GM19238 (cell line): ENCODE results near the gene FFAR2.
"Not testable (repeated sequence)": the region's sequence is repeated elsewhere in the genome, so short reads cannot be mapped to it uniquely, and the experiment has no call there.

Experiments used
- DNase-seq: peaks from one replicate; pipeline ENCODE4 v3.0.0; 2011; ENCODE audit warnings: low spot score; ENCODE audit not compliant: insufficient read length

The FFAR2 gene

DNA sequence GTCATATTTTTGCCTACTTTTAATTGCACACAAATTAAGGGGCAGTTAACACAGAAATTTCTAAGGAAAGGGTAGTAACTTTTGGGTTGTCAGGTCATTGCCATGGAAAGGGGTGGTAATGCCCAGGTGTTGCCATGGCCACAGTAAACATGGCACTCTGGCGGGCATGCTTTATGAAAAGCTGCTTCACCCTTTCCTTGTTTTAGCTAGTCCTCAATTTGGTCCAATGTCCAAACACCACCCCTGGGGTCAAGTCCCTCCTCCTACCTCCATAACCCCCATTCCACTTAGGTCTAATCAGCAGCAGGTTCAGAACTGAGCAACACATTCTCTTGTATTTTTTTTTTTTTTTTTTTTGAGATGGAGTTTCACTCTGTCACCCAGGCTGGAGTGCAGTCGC is 6.6 kb downstream of the FFAR2 start:
- no peak for DNase-seq

DNA sequence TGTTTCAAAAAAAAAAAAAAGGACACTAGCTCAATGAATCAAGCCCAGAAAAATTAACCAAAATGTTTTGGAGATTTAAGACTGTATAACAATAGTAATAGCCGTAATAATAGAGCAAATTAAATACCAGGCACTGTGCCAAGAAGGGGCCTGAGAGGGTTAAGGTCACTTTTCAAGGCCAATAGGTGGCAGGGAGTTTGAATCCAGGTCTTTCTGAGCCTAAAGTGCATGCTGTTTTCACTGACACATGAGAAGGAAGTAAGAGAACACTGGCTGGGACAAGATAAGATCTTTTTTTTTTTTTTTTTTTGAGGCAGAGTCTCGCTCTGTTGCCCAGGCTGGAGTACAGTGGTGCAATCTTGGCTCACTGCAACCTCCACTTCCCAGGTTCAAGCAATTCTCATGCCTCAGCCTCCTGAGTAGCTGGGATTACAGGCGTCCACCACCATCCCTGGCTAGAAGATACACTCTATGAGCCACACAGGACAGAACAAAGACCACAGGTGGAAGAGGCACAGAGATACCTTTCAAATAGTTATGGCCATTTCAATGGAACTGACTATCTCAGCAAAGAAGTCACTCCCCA is 7.7 kb downstream of the FFAR2 start:
- no peak for DNase-seq

DNA sequence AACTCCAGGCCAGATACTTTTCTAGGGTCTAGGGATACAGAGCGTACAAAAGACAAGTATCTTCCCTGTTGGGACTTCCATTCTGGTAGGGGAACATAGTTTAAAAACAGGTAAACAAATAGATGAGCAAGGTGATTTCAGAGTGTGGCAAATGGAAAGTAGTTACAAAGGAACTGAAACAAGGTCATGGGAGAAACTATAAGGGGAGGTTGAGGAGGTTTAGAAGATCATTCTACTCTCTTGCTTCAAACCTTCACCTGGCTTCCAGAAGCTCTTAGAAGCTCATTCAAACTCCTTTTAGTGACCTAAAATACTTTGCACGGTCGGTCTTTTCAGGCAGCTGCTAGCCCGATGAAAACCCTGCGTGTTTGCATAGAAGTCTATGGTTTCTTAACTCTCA is 9.1 kb downstream of the FFAR2 start:
- DNase-seq = no peak

DNA sequence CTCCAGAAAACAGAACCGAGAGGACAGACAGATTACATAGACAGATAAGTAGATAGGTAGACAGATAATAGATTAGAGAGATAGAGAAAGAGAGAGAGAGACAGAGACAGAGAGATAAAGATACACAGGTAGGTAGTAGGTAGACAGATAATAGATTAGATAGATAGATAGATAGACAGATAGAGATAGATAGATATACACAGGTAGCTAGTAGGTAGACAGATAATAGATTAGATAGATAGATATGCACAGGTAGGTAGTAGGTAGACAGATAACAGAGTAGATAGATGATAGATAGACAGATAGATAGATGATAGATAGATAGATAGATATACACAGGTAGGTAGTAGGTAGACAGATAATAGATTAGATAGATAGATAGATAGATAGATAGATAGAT is 10.1 kb downstream of the FFAR2 start:
- no peak for DNase-seq

DNA sequence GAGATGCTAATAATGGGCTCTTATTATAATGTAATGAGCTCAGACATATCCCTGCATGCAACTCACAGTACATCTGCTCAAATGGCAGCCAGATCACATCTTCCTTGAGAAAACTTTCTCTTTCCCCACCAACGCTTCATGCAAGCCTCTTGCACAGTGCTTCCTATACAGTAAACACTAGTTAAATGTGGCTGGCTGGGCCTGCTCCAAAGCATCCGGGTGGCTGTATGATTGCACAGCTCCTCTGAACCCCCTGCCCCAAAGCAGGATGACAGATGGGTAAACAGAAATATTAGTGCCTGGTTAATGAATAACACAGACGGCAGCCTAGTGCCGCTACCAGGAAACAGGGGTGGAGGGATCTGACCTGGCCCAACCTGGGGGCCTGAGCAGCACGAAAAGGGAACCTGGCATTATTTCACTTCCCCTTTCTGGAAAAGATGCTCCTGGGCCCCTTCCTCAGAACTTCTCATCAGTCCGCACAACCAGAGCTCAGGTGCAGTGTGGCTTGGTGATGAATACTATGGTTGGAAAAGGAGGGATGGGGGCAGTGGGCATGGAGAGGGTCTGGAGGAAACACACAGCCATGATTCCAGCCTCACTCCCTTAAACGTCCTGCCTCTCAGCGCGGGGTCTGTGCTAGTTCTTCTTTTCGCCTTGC is 10.8 kb downstream of the FFAR2 start:
- peak; percentile 58 for DNase-seq

DNA sequence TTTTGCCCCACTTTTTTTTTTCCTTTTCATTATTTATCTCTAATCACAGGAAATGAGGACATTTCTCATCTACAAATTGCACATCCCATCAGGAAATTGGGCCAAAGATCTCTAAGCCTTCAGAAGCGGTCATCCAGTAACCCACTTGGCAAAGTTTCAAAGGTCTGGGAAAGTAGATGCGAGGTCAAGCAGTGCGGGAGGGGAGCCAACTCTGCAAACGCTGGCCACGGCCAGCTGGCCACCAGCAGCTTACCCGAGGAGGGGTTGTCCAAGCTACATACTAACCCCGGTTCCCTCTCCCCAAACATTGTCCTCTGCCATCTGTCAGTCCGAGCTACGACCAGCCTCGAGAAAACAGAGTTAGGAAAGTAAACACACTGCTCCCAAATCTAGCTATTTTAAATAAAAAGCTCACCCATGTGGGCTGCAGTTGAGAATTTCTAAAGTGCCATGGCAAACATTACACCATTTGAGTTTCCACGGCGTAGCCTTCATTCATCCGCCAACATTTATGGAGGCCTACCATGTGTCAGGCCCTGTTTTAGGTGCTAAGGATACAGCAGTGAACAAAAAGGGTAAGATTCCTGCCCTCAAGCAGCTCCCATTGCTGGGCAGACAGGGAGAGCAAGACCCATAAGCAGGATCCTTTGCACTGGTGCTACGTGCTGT is 11.5 kb downstream of the FFAR2 start:
- DNase-seq = no peak

DNA sequence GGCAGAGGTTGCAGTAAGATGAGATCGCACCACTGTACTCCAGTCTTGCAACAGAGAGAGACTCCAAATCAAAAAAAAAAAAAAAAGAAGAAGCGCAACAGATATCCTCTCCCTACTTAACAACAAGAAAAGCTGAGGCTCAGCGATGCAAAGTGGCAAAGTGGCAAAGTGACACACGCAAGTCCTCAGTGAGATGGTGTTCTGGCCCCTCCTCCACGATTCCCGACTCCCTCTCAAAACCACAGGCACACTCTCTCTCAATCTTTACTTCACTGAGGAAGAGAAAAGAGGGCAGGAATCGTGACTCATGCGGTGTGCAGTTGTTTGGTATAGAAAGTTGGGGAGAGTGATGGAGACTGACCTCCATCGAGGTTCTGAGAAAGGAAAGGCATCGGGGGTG is 12.6 kb downstream of the FFAR2 start:
- no peak for DNase-seq

DNA sequence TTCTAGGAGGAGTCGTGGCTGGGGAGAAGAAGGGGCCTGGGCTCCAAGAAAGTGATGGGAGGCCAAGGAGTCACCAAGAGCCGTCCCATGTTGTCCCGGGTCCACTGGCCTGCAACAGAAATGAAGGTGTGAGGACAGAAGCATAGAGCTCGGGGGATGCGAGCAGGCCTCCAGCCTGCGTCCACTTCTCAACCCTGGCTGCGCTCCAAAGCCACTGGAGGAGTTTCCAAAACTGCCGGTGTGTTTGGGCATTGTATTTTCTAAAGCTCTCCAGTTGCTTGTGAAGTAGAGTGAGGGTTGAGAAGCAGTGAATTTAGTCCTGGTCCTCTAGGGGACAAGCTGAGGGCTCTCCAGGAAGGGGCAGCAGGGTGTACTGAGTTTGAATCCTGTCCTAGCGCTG is 13.0 kb downstream of the FFAR2 start:
- no peak for DNase-seq

DNA sequence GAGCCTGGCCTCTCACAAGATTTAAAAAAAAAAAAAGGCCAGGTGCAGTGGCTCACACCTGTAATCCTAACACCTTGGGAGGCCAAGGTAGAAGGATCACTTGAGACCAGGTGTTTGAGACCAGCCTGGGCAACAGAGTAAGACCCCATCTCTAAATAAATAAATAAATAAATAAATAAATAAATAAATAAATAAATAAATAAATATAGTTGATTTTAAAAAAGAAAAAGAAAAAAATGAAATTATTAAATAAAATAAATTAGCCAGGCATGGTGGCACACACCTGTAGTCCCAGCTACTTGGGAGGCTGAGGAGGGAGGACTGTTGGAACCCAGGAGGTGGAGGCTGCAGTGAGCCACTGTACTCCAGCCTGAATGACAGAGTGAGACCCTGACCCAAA is 13.7 kb downstream of the FFAR2 start:
- DNase-seq = not testable (repeated sequence)

DNA sequence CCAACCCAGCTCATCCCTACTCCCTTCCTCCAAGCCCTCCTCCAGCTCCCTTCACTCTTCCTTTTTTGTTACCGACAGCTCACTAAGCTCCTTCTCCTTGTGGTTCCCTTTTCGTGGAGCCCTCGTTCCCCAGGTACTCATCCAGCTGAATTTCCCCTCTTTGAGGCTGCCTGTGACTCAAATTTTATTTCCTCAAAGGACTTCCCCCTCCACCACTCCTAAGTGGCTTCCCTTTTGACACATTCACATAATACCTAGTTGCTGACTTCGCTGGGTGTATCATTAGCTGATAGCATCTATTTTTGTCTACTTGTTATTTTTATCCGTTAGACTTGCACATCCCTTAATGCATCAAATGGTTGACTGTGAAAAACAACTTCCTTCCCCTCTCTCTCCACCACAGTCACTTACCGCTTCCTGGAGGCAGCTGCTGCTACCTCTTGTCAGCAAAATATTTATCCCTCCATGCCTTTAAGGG is 14.5 kb downstream of the FFAR2 start:
- DNase-seq = peak; percentile 51

DNA sequence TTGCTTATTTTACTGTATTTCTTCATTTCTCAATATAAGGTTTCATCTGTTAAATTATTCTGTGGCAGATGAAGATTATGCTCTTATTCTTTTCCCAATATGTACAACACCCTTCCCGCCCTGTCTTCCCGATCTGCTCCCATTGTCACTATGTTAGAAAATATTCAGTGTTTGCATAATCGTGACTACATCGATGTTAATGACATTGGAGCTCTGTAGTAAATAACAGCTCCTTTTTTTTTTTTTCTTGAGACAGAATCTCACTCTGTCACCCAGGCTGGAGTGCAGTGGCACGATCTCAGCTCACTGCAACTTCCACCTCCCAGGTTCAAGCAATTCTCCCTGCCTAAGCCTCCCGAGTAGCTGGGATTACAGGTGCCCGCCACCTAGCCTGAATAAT is 14.9 kb downstream of the FFAR2 start:
- DNase-seq = not testable (repeated sequence)

DNA sequence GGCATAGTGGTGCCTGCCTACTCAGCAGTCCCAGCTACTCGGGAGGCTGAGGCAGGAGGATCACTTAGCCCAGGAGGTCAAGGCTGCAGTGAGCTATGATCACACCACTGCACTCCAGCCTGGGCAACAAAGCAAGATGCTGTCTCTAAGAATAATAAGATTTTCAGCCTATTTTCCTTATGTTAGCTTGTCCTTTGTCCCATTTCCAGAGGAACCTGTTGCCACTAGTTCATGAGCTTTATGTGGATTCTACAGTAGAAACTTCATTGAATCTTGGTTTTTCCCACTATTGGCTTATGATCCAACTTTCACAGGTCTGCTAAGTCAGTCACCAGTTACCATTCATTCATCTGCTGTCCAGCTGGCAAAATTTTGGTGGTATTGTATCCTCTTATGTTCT is 18.2 kb downstream of the FFAR2 start:
- DNase-seq = no peak

DNA sequence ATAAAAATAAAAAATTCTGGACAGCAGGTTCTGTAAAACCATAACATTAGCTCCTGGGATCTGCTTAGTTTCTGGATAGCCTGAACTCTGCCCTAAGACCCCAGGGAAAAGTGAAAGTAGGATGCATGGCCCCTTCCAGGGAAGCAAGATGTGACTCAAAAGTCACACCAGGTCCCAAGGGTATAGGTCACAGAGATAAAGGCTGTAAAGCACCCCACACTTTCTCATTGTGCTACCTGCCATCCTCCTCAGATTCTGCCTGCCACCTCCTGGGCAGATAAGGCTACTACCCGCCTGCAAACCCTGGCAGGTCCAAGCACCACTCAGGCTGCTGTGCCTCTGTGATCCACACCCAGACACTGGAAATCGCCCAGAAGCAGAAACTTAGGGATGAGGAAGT is 20.6 kb downstream of the FFAR2 start:
- DNase-seq = peak; percentile 71

DNA sequence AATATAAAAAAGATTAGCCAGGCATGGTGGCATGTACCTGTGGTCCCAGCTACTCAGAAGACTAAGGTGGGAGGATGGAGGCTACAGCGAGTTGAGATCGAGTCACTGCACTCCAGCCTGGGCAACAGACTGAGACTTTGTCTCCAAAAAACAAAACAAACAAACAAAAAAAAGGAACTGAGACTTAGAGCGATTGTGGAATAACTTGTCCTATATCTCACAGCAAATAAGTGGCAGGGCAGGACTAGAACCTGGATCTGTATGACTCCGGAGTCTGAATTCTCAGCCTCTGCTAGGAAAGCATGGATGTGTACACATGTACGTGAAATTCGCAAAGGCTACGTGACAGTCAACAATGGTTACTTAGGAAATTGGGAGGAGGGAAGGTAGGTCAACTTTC is 22.1 kb downstream of the FFAR2 start:
- no peak for DNase-seq

DNA sequence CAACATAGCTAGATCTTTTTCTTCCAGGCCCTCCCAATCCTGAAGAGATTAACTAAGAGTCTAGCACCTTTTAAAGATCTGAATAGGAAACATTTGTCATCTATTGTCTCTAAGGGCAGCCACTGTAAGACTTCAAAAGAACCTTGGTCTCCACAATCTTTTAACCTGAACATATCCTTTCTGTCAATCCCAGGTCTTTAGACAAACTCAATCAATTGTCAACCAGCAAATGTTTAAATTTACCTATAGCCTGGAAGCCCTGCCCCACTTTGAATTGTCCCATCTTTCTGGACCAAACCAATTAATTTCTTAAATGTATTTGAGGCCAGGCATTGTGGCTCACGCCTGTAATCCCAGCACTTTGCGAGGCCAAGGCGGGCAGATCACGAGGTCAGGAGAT is 23.0 kb downstream of the FFAR2 start:
- DNase-seq = not testable (repeated sequence)

DNA sequence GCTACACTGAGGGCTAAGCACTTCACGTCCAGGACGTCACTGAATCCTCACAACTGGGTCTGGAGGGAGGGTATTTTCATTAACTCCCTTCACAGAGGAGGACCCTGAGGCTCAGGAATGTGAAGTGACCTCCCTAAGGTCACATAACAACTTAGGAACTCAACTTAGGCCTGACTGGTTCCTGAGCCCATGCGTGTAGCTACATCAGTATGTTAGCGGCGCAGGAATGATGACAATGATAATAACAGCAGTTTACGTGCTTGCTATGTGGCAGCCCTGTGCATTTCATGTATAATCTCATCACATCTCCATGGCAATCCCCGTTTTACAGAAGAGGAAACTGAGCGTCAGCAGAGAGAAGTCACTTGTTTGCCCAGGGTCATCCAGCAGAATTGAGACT is 23.9 kb downstream of the FFAR2 start:
- DNase-seq = no peak

DNA sequence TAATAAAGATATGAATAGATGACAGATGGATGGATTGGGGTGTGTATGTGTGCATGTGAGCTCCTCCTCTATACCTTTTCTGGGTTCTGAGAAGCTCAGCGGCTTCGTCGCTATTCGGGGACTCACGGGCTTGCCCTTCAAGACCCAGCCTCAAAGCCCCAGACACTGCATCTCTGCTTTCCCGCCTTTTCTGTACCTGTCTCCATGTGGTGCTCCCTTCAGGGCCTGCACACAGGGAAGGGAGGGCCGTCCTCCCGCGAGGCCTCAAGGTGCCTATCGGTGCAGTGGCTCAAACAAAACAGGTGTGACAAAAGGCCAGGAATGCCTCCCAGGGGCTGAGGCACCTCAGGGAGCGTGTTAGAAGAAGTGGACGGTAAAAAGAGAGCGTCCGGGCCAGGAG is 26.0 kb downstream of the FFAR2 start:
- DNase-seq = no peak

DNA sequence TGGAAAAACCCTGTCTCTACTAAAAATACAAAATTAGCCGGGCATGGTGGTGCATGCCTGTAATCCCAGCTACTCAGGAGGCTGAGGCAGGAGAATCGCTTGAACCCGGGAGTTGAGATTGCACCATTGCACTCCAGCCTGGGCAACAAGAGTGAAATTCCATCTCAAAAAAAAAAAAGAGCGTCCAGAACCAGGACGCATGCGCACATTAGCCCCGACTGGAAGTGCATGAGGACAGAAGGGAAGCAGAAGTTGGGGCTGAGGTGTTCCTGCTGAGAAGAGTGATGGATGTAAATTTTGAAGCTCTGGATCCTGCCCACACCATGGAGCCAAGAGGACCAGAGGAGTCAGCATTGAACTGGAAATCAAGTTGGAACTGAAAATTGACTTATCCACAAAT is 26.5 kb downstream of the FFAR2 start:
- DNase-seq = not testable (repeated sequence)

DNA sequence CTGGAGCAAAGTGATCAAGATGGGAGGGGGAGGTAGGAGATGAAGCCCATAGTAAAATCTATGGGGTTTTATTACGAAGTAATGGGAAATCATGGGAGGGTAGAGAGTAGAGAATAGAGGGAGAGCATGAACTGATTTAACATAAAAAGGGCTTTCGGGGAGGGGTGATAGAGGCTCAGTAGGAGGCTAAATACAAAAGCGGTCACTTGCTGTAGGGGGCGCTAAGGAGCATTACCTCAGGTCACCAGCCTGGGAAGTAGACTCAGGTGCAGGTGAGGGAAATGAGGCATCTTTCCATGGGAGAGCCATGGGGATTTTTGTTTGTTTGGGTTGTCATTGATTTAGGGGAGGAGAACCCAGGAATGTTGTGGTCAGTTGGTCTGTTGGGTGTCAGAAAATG is 28.1 kb downstream of the FFAR2 start:
- no peak for DNase-seq

DNA sequence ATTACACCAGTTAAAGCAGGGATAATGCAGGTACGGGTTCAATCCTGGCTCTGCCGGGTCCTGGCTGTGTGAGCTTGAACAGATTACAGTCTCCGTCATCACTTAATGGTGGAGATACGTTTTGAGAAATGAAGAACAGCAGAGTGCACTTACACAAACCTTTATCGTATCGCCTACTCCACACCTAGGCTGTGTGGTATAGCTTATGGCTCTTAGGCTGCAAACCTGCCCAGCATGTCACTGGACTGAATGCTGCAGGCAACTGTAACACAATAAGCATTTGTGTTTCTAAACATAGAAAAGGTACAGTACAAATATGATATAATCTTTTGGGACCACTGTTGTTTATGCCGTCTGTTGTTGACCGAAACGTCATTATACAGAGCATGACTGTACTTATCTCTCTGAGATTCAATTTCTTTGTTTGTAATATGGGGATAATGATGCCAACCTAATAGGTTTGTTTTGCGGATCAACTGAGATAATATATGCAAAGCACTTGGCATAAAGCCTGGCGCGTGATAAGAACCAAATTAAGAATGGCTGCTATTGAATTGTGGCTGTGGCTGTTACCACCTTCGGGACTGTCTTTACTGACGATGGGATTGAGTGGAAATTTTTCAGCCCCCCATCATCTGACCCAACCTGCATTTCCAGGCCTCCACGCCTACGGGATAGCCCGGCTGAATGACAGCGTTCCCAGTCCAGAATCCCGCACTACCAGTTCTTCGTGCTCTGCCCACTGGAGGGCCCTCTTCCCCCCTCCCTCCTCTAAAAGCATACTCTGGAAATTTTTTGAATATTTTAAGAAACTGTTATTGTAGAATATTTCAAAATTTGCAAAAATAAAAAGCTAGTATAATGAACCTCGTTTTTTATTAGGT is 31.0 kb downstream of the FFAR2 start:
- DNase-seq = no peak

DNA sequence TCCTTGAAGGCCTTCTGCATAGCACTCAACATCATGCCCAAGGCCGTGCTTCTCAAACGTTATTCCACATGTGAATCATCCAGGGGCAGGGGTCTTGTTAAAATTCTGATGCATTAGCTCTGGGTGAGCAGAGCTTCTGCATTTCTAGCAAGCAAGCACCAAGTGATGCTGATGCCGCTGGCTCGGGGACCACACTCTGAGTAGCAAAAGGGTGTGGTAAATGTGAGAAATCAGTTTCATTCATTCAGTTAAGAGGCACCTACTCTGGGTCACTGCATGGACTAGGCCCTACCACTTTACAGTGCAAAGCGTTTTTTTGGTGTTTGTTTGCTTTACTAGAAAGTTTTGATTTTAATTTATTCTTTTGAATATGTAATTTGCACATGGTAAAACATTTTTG is 35.0 kb downstream of the FFAR2 start:
- DNase-seq = no peak
